ENCODE results near the gene LRRFIP2. TPM values are rescaled to one million over a fixed set of nuclear protein-coding genes. Genes with fewer than 3 reads are reported as not detected.

The LRRFIP2 gene
- polyA plus RNA-seq, 4 donors, result 30.6 to 47.6 (median 40.8) TPM

- no peak for DNase-seq (ENCODE audit: low read depth in 4 of 4, low spot score in 3 of 4)
Observed at GRCh38 chr3:37118163-37118562, 56.2 kb downstream of the LRRFIP2 start.

- no peak for DNase-seq (ENCODE audit: low read depth in 4 of 4, low spot score in 3 of 4)
Observed at GRCh38 chr3:37117548-37117947, 56.8 kb downstream of the LRRFIP2 start.

DNA sequence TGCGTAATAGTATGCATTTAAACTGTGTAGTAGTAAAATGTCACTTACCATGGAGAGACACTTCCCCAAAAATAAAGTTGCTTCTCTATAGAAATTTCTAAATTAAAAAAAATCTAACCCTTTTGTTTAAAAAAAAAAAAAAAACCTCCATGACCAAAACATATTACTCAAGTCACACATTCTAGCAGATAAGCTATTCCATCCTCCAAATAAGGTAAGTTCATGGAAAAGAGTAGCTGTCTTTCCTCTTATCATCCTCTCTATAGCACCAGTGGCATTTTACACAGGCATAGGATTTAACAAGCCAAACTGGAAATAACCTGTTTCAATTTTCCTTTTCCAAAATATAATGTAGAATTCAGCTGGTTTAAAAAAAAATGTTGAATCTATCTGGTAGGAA is 57.4 kb downstream of the LRRFIP2 start:
- DNase-seq (ENCODE audit: low read depth in 4 of 4, low spot score in 3 of 4), result no peak

GRCh38 chr3:37115446-37115845 is 58.9 kb downstream of the LRRFIP2 start:
- no peak for DNase-seq (ENCODE audit: low read depth in 4 of 4, low spot score in 3 of 4)

DNA sequence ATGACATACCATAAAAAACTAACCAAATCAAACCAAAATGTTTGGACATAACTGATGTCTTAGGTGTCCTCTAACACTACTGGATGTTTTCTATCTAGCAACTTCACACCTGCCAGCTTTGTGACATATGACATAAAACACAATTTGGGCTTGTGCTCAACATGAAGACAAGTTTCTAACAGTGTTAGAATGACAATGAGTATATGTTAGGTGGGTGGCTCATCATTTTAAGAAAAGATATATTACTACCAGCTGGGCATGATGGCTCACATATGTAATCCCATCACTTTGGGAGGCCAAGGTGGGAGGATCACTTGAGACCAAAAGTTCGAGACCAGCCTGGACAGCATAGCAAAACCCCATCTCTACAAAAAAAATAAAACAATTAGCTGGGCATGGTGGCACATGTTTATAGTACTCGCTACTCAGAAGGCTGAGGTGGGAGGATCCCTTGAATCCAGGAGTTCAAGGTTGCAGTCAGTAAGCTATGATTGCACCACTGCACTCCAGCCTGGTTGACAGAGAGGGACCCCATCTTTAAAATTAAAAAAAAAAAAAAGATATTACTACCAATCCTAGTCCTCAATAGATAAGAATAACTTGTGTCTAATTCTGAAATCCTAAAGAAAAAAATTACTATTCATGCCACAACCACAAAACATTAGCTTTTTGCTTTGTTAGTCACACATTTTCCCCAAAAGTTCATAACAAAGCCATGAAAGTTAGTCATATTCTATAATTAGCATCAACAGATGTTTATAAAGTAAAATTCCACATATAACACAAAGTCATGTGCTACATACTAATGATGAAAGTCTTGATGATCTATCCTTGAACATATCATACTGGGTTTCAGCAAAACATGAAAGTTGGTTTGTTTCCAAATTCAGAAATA is 59.9 kb downstream of the LRRFIP2 start:
- no peak for DNase-seq (ENCODE audit: low read depth in 4 of 4, low spot score in 3 of 4)

DNA sequence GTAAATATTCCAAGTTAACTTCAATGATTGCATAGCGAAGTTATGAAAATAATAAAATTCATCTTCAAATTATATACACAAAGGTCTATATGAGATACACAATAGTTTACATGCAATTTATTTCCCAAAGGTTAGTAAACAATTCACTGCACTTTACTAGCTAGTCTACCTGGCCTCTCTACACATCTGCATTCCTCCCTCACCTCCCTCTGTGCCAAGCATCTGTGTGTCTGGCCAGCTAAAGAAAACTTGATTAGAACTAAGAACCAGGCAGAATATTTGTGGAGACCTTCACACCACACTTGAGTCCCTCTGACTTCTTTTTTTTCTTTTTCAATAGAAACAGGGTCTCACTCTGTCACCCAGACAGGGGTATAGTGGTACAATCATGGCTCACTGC is 61.4 kb downstream of the LRRFIP2 start:
- no peak for DNase-seq (ENCODE audit: low read depth in 4 of 4, low spot score in 3 of 4)

DNA sequence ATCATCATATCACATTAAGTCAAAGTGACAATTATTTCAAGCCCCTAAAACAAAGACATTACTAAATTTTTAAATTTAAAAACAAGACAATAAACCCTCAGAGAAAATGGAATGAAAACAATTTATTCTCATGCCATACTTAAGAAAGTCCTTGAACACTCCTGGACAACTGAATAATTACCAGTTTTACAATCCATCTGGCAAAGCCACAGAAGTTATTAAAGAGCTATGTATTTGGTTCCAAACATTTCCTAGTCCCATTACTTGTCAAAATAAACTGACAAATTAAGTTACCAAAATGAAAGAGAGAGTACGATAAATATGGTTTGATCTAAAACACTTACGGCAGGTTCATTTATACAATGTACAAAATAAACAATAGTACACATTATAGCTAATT is 63.2 kb downstream of the LRRFIP2 start:
- DNase-seq (ENCODE audit: low read depth in 4 of 4, low spot score in 3 of 4), result no peak

DNA sequence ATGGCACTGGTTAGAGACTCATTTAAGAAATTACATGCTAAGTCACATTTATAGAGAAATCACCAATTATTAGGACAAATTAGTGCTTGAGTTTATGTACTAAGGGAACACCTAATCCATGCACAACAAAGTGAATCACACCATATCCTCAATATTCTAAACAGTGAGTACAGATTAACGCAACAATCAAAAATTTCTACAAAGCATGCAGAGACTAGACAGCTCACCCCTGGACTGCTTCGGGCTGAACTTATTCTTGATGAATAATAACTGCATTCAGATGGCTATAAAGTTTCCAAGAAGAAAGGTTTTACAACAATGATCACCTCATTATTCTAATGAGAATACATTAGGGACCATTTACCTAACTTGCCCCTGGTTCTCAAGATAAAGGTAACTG is 66.5 kb downstream of the LRRFIP2 start:
- DNase-seq (ENCODE audit: low read depth in 4 of 4, low spot score in 3 of 4), result no peak

GRCh38 chr3:37103103-37103808 is 71.1 kb downstream of the LRRFIP2 start:
- DNase-seq (ENCODE audit: low read depth in 4 of 4, low spot score in 3 of 4), result no peak

DNA sequence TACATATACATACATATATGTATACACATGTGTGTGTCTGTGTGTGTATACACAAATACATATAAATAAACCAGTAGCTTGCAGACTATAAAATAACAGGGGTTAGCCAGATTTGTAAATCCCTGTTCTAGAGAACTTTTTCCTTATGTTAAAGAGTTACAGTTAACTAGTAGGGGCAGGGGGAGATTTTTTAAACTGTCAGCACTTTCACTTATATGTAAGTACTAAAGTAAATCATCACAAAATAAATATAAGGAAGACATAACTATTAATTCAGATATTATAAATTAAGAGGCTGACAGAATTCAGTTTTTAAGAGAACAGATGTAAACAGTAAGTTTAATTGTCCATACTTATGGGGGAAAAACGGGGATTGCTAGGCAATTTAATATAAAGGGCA is 74.0 kb downstream of the LRRFIP2 start:
- no peak for DNase-seq (ENCODE audit: low read depth in 4 of 4, low spot score in 3 of 4)

GRCh38 chr3:37099469-37099868 is 74.9 kb downstream of the LRRFIP2 start:
- DNase-seq (ENCODE audit: low read depth in 4 of 4, low spot score in 3 of 4), result no peak

- DNase-seq (ENCODE audit: low read depth in 4 of 4, low spot score in 3 of 4), result no peak
Observed at GRCh38 chr3:37098884-37099283, 75.5 kb downstream of the LRRFIP2 start.

- no peak for DNase-seq (ENCODE audit: low read depth in 4 of 4, low spot score in 3 of 4)
Observed at GRCh38 chr3:37097776-37098175, 76.6 kb downstream of the LRRFIP2 start.

DNA sequence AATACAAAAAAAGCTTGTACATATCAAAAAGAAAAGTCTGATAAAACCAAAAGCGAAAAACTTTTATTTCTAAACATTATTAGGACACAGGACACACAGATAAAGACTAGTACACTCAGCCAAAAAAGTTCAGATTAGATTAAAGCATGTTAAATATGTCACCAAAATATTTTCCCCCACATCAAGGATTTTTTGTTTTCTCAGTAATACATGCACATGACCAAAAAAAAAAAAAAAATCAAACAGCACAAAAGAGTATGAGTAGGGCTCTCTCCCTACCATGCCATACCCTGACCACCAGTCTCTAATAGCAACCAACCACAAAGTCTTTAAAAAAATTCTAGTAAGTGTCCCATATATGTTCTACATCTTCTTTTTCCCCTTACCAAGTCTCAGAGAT is 77.4 kb downstream of the LRRFIP2 start:
- DNase-seq (ENCODE audit: low read depth in 4 of 4, low spot score in 3 of 4), result no peak

GRCh38 chr3:37096288-37096687 is 78.1 kb downstream of the LRRFIP2 start:
- no peak for DNase-seq (ENCODE audit: low read depth in 4 of 4, low spot score in 3 of 4)

GRCh38 chr3:37094636-37095035 is 79.7 kb downstream of the LRRFIP2 start:
- no peak for DNase-seq (ENCODE audit: low read depth in 4 of 4, low spot score in 3 of 4)

DNA sequence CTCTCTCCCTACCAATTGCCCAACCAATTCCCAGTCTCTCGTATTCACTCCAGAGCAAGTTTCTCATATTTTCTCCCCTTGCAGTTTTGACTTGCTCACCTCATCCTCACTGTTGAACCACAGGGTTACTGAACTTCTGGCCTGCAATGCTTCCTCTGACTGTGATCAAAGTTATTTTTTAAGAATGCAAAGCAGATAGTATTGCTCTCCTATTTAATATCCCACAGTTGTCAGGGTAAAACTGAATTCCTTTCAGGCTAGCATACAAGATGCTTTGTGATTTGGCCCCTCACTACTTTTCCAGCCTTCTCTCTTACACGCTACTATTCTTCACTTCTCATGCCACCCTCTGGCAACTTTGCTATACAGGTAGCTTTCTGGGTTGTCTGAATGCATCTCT is 80.9 kb downstream of the LRRFIP2 start:
- no peak for DNase-seq (ENCODE audit: low read depth in 4 of 4, low spot score in 3 of 4)

- no peak for DNase-seq (ENCODE audit: low read depth in 4 of 4, low spot score in 3 of 4)
Observed at GRCh38 chr3:37092484-37092883, 81.9 kb downstream of the LRRFIP2 start.

DNA sequence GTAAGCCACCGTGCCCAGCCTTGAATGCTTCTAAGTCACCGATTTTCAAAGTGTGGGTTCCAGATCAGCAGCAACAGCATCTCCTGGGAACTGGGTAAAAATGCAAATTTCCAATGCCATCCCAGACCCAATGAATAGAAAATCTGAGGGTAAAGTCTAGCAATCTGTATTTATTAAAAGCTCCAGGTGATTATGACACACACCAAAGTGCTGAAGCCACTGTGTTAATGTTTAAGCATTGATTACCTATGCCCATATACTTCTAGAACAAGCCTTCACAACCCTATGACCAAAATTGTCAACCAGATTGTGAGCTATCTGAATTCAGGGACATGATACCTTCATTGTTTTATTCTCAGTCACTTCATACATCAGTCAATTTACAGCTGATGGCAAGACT is 86.5 kb downstream of the LRRFIP2 start:
- DNase-seq (ENCODE audit: low read depth in 4 of 4, low spot score in 3 of 4), result no peak

DNA sequence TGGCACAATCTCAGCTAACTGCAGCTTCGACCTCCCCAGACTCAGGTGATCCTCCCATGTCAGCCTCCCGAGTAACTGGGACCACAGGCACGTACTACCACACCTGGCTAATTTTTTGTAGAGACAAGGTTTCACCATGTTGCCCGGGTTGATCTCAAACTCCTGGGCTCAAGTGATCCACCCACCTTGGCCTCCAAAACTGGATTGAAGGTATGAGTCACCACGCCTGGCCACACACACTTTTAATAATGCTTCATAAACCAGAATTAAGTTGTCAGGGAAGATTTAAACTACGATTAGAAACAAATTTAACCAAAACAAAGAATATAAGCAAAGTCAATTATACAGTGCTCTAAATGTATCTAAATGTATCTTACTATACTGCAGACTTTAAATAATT is 87.5 kb downstream of the LRRFIP2 start:
- DNase-seq (ENCODE audit: low read depth in 4 of 4, low spot score in 3 of 4), result no peak

DNA sequence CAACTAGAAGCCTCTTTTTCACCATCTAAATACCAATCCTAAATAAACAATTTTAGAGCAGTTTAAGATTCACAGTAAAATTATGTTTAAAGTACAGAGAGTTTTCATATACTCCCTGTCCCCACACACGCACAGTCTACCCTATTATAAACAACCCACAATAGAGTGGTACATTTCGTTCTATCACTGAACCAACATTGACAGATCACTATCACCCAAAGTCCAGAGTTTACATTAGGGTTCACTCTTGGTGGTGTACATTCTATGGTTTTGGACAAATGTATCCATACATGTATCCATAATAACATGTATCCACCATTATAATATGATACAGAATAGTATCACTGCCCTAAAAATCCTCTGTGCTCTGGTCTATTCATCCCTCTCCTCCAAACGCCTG is 92.1 kb downstream of the LRRFIP2 start:
- DNase-seq (ENCODE audit: low read depth in 4 of 4, low spot score in 3 of 4), result no peak

DNA sequence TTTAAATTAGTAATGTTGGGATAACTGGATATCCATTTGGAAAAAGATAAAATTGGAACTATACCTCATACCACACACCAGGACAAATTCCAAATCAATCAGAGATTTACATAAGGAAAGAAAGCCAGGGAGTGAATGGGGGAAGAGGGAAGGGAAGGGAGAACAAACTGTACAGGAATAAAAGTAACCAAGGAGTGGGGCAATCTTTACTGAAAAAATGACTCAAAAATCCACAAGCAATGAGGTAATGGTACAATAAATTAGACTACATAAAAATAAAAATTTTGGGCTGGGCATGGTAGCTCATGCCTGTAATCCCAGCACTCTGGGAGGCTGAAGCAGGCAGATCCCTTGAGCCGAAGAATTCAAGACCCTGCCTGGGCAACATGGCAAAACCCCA is 98.4 kb downstream of the LRRFIP2 start:
- DNase-seq (ENCODE audit: low read depth in 4 of 4, low spot score in 3 of 4), result no peak

All from left renal pelvis (tissue), 4 donors.